HEK293 (cell line): Measurements from ENCODE around the gene CYP24A1.
A peak's percentile ranks its signal among the peaks of the same experiment; 100 is the strongest.

Source experiments
- ATF2 ChIP-seq: fragments of 450-650 bp; formaldehyde crosslinking; IDR thresholded peaks from 2 replicates; pipeline ENCODE4 v1.5.1; 2016; ENCODE audit warnings: missing biosample characterization, missing genetic modification characterization, low read depth
- BCL6B ChIP-seq: fragments of 450-650 bp; formaldehyde crosslinking; IDR thresholded peaks from 2 replicates; pipeline ENCODE4 v1.5.1; 2017; ENCODE audit warnings: missing biosample characterization, missing genetic modification characterization
- GFI1B ChIP-seq: fragments of 450-650 bp; formaldehyde crosslinking; IDR thresholded peaks from 2 replicates; pipeline ENCODE4 v1.5.1; 2016; ENCODE audit warnings: missing biosample characterization, missing genetic modification characterization
- INSM2 ChIP-seq: fragments of 450-650 bp; formaldehyde crosslinking; IDR thresholded peaks from 2 replicates; pipeline ENCODE4 v1.5.1; 2016; ENCODE audit warnings: missing biosample characterization, missing genetic modification characterization
- KLF8 ChIP-seq: fragments of 450-650 bp; formaldehyde crosslinking; IDR thresholded peaks from 2 replicates; pipeline ENCODE4 v1.5.1; 2016; ENCODE audit warnings: missing biosample characterization, missing genetic modification characterization
- OSR2 ChIP-seq: fragments of 450-650 bp; formaldehyde crosslinking; IDR thresholded peaks from 2 replicates; pipeline ENCODE4 v1.5.1; 2016; ENCODE audit warnings: missing biosample characterization, missing genetic modification characterization
- SP7 ChIP-seq: fragments of 450-650 bp; formaldehyde crosslinking; IDR thresholded peaks from 2 replicates; pipeline ENCODE4 v1.5.1; 2016; ENCODE audit warnings: missing biosample characterization, missing genetic modification characterization
- TCF7L2 ChIP-seq: IDR thresholded peaks from 2 replicates; pipeline ENCODE4 v1.6.1; 2011; ENCODE audit warnings: low read depth, mild to moderate bottlenecking, inconsistent platforms, low read length, moderate library complexity, borderline replicate concordance
- TSHZ1 ChIP-seq: fragments of 450-650 bp; formaldehyde crosslinking; IDR thresholded peaks from 2 replicates; pipeline ENCODE4 v1.5.1; 2016; ENCODE audit warnings: missing biosample characterization, missing genetic modification characterization, borderline replicate concordance
- ZBTB17 ChIP-seq: fragments of 450-650 bp; formaldehyde crosslinking; IDR thresholded peaks from 2 replicates; pipeline ENCODE4 v1.5.1; 2016; ENCODE audit warnings: missing biosample characterization, missing genetic modification characterization
- ZBTB44 ChIP-seq: fragments of 450-650 bp; IDR thresholded peaks from 2 replicates; pipeline ENCODE4 v1.5.1; 2018; ENCODE audit warnings: missing biosample characterization, mild to moderate bottlenecking, missing genetic modification characterization
- ZEB2 ChIP-seq: fragments of 450-650 bp; formaldehyde crosslinking; IDR thresholded peaks from 2 replicates; pipeline ENCODE4 v1.5.1; 2016; ENCODE audit warnings: missing biosample characterization, missing genetic modification characterization
- ZNF174 ChIP-seq: fragments of 450-650 bp; formaldehyde crosslinking; IDR thresholded peaks from 2 replicates; pipeline ENCODE4 v1.5.0; 2017; ENCODE audit warnings: missing biosample characterization, mild to moderate bottlenecking, missing genetic modification characterization
- ZNF19 ChIP-seq: fragments of 450-650 bp; formaldehyde crosslinking; IDR thresholded peaks from 2 replicates; pipeline ENCODE4; 2016; ENCODE audit warnings: missing biosample characterization, missing genetic modification characterization, low read depth
- ZNF311 ChIP-seq: fragments of 450-650 bp; formaldehyde crosslinking; IDR thresholded peaks from 2 replicates; pipeline ENCODE4 v1.5.1; 2017; ENCODE audit warnings: missing biosample characterization, missing genetic modification characterization, borderline replicate concordance
- ZNF324 ChIP-seq: fragments of 450-650 bp; formaldehyde crosslinking; IDR thresholded peaks from 2 replicates; pipeline ENCODE4 v1.5.1; 2016; ENCODE audit warnings: missing biosample characterization, missing genetic modification characterization
- ZNF629 ChIP-seq: fragments of 450-650 bp; formaldehyde crosslinking; IDR thresholded peaks from 2 replicates; pipeline ENCODE4 v1.5.1; 2017; ENCODE audit warnings: missing biosample characterization, missing genetic modification characterization
- ZNF76 ChIP-seq: fragments of 450-650 bp; formaldehyde crosslinking; IDR thresholded peaks from 2 replicates; pipeline ENCODE4; 2016; ENCODE audit warnings: low read depth, missing biosample characterization, missing genetic modification characterization, borderline replicate concordance
- ZNF843 ChIP-seq: fragments of 450-650 bp; formaldehyde crosslinking; IDR thresholded peaks from 2 replicates; pipeline ENCODE4 v1.5.1; 2016; ENCODE audit warnings: missing biosample characterization, missing genetic modification characterization

Gene CYP24A1

GRCh38 chr20:54148947-54149764 is 24.6 kb downstream of the CYP24A1 start (continued):
- TF ChIP-seq GFI1B (tag by site-specific recombination) (no peak), ZBTB17 (tag by site-specific recombination) (peak; percentile 74; the same call in 1 of the 2 replicates), ZNF324 (tag by site-specific recombination) (0 out of 2 replicates have a peak, but pooled peaks have one; percentile 24), KLF8 (tag by site-specific recombination) (peak; percentile 29; the same call in 1 of the 2 replicates), TCF7L2 (no peak), ZBTB44 (0 out of 2 replicates have a peak, but pooled peaks have one; percentile 26), ZNF174 (tag by site-specific recombination) (no peak), SP7 (peak; percentile 97), TSHZ1 (tag by site-specific recombination) (peak; percentile 90; the same call in 1 of the 2 replicates), ZNF311 (tag by site-specific recombination) (no peak), ATF2 (tag by site-specific recombination) (peak; percentile 52), BCL6B (tag by site-specific recombination) (0 out of 2 replicates have a peak, but pooled peaks have one; percentile 15), ZNF76 (tag by site-specific recombination) (peak; percentile 69), OSR2 (tag by site-specific recombination) (peak; percentile 96), ZNF19 (0 out of 2 replicates have a peak, but pooled peaks have one; percentile 5), ZNF843 (tag by site-specific recombination) (peak; percentile 78), INSM2 (peak; percentile 76), ZEB2 (tag by site-specific recombination) (peak; percentile 50; the same call in 1 of the 2 replicates), ZNF629 (tag by site-specific recombination) (peak; percentile 85)
